HT1080 (cell line): ENCODE measurements around the gene ATP2A3. TPM values are rescaled to one million over a fixed set of nuclear protein-coding genes. Genes with fewer than 3 reads are reported as not detected.
A peak's percentile ranks its signal among the peaks of the same experiment; 100 is the strongest.

Source experiments
- DNase-seq: peaks from one replicate; pipeline ENCODE4 v3.0.0-alpha.2; 2015; ENCODE audit warnings: low read depth
- total RNA-seq: library from RNA; depleted of rRNA; stranded (reverse); fragments of >200 nt; shearing (Covaris generic); gene quantifications from 2 replicates; pipeline ENCODE4 v1.2.3, GENCODE V29; 2014

The ATP2A3 gene
- total RNA-seq, 1 experiment from 2014 or later: not detected

DNA sequence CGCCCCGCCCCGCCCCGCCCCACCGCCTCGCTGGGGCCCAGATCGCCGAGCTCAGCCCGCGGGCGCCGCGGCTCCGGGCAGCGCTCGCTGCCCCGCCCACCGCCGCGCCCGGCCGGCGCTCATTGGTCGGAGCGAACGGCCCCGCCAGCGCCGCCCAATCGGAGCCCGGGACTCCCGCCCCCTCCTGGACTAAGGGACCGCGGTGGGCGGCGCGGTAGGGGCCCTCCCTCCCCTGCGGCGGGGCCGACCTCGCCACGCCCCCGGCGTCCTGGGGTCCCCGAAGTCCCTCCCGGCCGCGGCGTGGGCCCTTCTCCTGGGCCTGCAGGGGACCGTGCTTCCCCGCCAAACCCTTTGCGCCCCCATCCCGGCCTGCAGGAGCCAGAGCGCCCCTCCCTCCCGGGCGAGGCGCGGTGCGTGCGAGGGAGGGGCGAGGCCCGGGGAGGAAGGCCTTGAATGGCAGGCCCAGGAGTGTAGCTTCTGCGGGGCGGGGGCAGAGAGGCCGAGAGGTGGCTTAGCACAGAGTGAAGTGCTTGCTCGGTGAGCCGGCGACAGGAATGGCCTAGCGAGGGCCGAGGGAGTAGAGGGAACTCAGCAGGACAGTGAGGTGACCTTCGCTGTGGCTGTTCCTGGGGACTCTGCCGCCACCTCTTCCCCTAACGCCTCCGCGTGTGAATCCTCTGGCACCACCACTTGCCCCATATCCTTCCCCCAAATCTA, 71.1 kb downstream of the ATP2A3 start, which contains the start of gene CAMKK1:
CAMKK1 (minus strand) TSS at position 51 of the 717 bp plus-strand sequence. CDS start 7,366 bp downstream, outside the sequence.
- DNase-seq: peak; percentile 75

DNA sequence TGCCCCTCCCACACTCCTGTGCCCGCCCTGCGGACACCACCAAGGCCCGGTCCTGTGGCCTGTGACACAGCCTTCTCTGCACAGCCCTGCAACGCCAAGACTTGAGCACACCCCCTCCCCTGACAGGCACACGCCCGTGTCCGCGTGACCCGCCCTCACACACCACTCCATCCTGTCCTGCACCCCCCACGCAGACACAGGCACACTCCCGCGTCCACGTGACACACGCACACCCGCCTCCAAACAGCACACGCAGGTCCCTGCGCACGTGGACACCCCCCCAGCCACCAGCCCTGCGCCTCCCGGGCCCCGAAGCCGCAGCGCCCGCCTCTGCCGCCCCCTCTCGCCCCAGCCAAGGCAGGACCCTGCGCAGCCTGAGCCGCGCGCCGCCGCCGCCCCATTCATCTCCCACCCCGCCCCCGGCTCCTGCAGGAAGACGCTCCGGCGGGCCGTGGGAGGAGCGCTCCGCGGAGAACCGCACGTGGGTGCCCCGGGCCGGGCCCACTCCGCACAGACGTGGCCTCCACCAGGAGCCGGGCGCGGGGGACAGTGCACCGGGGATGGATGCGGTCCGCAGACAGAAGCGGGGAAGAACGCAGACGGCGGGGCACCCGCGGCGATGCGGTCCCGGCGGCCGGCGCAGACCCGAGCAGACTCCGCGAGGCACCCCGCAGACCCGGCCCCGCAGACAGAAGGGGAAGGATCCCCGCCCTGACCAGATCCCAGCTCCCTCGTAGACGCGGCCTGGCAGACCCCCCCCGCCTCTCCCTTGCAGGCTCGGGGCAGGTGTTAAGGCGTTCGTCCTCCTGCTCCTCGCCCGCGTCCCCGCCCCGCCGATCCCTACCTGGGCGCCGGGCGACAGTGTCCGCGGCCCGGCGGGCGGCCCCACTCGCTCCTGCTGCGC, 71.9 kb downstream of the ATP2A3 start:
- DNase-seq: peak; percentile 93

DNA sequence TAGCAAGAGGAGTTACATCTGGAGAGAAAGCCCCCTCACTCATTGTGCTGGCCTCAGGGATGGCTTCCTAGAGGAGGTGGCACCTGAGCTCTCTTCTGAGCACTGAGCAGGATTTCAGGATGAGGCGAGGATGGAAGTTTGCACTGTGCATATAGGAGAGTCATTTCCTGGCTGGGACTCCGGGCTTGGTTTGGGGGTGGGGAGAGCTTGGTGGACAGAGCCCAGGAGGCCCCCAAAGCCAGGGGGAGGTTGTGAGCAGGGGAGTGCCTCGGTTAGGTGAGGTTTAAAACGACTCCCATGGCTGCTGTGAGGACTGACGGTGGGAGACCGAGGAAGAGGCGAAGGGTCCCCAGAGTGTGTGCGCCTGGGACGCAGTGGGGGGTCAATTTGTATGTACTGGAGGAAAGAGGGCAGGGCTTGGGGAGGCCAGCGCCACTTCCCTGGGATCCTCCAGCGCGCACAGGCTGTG, 72.6 kb downstream of the ATP2A3 start:
- no peak for DNase-seq

- DNase-seq: no peak
Observed at GRCh38 chr17:3890878-3891219, 73.4 kb downstream of the ATP2A3 start.

DNA sequence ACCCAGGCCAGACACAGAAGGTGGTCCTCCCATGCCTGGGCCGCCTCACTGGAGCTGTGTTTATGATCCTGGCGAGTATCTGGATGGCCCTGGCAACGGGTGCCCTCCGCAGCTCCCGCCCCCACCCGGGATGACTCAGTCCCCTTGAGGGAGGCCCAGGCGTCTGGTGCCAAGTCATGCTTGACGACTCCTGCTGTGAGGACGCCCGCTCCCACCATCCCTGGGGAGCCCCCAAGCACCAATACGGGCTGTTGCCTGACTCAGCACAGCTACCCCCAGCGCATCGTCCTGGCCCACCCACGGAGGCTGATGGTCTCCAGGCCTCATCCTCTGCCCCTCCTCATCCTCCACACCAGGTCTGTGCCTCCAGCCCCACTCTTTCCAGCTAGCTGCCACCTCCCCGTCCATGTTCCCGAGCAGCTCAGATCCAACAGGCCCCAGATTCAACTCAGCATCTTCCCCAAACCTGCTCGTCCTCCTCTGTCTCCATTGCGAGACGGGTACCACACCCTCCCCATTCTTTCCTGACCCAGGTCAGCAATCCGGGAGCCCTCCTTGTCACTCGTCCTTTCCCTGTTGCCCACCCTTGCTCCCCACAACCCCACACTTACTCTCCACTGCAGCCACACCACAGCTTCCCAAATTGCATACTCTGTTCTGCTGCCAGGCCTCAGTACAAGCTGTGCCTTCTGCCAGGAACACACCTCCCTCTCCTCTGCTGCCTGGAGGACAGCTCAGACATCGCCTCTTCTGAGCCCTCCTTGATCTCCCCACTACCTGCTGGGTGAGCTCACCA, 74.0 kb downstream of the ATP2A3 start:
- DNase-seq: peak; percentile 94

- no peak for DNase-seq
Observed at GRCh38 chr17:3889325-3890012, 74.8 kb downstream of the ATP2A3 start.

GRCh38 chr17:3888343-3889171, 75.7 kb downstream of the ATP2A3 start:
- DNase-seq: peak; percentile 85

DNA sequence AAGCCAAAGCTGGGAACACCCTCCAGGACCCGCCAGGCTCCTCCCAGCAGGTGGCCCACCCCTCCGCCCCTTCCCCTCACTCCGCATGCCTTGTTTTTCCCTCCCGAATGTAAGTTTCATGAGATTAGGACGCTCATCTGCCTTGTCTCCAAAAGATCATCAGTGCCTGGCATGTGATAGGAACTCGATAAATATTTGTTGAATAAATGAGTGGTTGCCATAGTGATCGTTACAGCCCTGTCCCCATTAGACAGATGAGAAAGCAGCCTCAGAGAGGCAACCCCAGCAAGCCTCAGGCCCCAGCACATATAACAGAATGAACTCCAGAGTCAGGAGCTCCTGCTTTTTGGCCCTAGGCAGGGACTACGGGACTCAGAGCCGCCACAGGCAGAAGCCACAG, 76.4 kb downstream of the ATP2A3 start:
- DNase-seq: peak; percentile 16

- DNase-seq: no peak
Observed at GRCh38 chr17:3887394-3887793, 76.8 kb downstream of the ATP2A3 start.

- DNase-seq: no peak
Observed at GRCh38 chr17:3886776-3887175, 77.5 kb downstream of the ATP2A3 start.

DNA sequence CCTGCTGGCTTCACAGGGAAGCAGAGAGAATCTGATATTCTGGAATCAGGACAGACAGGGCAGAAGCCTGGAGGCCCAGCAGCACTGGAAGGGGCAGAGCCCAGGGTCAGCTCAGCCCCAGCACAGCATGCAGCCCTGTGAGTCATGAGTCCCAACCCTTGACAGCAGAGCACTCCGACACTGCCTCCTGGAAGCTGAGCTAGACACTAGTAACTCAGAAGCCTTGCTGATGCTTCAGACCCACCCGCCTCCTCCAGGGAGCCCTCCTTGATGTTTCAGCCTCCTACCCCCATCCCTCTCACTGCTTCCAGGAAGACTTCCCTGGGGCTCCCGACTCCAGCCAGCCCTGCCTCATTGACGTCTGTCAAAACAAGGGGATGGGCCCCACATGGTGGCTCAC, 78.3 kb downstream of the ATP2A3 start:
- peak; percentile 87 for DNase-seq

GRCh38 chr17:3885271-3885670, 79.0 kb downstream of the ATP2A3 start:
- DNase-seq: no peak

DNA sequence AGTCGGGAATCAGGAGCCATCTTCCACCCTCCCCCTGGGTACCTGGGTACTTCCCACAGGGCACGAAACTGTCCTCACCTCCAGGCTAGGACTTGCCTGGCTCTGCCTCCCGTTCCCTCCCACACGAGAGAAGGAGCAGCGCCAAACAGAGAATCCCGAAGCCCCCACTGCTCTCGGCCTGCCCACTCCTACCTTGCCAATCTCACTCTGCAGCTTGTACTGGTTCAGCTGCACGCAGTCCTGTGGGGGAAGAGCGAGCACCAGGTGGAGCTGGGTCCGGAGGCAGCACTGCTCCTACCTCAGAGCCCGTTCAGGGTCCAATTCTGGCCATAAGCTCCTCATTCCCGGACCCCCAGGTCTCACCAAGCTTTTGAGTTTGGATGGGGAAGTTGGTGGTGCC, 80.0 kb downstream of the ATP2A3 start:
- DNase-seq: no peak

GRCh38 chr17:3882276-3882675, 82.0 kb downstream of the ATP2A3 start:
- no peak for DNase-seq

DNA sequence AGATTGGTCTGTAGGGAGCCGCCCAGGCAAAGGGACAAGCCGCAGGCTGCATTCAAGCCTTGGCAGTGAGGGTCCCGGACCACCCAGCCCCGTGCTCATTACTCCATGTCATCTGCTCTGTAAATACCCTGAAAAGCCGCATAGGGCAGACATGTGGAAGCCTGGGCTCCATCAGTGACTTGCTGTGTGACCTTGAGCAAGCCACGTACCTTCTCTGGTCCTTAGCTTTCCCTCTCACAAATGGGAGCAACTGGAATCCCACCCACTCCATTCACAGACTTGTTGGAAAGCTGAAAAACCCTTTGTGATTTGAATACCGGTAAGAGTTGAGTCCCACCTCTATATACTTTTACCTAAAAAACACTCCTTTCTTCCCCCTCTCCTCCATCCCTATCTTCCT, 83.3 kb downstream of the ATP2A3 start:
- no peak for DNase-seq

DNA sequence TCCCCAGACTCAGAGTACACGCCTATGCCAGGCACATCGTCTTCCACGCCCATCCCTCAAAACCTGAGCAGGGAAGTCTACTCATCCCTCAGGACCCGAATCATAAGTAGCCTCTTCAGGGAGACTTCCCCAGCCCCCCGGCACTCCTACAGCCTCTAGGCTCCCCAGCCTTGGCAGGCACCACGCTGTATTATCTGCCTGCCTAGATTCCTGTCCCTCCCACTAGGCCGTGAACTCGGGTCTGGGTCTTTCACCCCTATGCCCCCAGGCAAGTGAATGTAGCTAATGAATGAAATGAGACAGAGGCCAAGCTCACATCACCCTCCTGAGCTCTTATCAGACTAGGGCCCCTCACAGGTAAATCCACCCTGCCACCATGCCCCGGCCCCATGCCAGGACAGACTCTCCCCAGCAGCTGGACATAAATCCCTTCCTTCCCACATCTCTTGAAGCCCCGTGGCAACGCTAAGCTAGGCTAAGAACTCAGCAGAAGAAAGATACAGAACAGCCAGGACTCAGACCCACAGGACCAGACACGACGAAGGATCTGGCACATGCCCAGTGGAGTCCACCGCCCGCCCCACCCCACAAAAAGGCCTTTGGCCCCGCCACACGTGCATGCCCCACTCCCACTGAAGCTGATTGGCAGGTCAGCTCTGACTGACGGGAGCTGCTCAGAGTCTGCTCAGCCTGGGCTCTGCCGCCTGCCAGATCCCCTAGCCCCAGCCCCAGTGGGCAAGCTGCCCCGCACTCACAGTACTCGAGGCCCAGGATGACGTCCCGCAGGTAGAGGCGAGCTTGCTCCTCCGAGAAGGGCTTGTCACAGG, 84.4 kb downstream of the ATP2A3 start:
- DNase-seq: no peak

GRCh38 chr17:3879186-3879585, 85.1 kb downstream of the ATP2A3 start:
- peak; percentile 49 for DNase-seq

DNA sequence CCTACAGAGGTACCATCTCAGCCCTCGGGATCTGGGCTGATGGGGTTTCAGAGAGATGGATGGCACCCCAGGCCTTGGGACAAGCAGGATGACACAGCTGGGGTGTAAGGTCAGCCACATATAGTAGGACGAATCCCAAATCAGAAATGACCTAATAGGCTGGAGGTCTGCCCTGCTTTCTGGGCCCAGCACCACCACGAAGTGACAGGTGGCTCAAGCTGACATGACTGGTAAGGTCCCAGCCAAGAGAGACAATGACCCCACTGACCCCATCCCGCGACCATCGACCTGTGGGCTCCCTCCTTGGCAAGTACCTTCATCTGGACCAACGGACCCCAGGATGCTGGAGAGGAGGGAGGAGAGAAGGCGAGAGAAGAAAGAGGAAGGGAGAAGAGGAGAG, 87.0 kb downstream of the ATP2A3 start:
- no peak for DNase-seq

DNA sequence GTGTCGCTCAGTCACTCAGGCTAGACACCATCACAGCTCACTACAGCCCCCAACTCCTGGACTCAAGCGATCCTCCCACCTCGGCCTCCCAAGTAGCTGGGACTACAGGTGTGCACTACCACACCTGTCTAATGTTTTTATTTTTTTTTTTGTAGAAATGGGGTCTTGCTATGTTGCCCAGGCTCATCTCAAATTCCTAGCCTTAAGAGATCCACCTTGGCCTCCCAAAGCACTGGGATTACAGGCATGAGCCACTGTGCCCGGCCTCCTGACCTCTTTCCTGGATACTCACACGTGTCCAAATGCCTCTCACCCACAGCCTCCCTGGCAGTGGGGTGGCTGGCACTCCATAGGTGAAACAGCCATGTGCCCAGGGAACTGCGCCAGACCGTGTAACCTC, 88.9 kb downstream of the ATP2A3 start:
- DNase-seq: no peak
